GM19025 (cell line): ENCODE results near the gene RGS12.
"Not testable (repeated sequence)": the region's sequence is repeated elsewhere in the genome, so short reads cannot be mapped to it uniquely, and the experiment has no call there.

ENCODE experiments used
- ATAC-seq: cut with Tn5 transposase; IDR thresholded peaks from one replicate; pipeline ENCODE4 v1.9.1; 2021; ENCODE audit warnings: mild to moderate bottlenecking, low read depth, moderate library complexity; ENCODE audit not compliant: unreplicated experiment

Gene RGS12

GRCh38 chr4:3295837-3296624 lies 3.2 kb downstream of the RGS12 start:
- no peak for ATAC-seq

- no peak for ATAC-seq
Observed at GRCh38 chr4:3296651-3297050, 3.8 kb downstream of the RGS12 start.

- no peak for ATAC-seq
Observed at GRCh38 chr4:3297066-3297859, 4.4 kb downstream of the RGS12 start.

- ATAC-seq, result no peak
Observed at GRCh38 chr4:3299122-3299975, 6.5 kb downstream of the RGS12 start.

GRCh38 chr4:3299976-3300671 lies 7.3 kb downstream of the RGS12 start:
- ATAC-seq, result no peak

GRCh38 chr4:3300882-3301281 lies 8.1 kb downstream of the RGS12 start:
- not testable (repeated sequence) for ATAC-seq

- ATAC-seq, result no peak
Observed at GRCh38 chr4:3301450-3302172, 8.8 kb downstream of the RGS12 start.

- ATAC-seq, result no peak
Observed at GRCh38 chr4:3302173-3302785, 9.5 kb downstream of the RGS12 start.

- ATAC-seq, result no peak
Observed at GRCh38 chr4:3302786-3303564, 10.2 kb downstream of the RGS12 start.

- no peak for ATAC-seq
Observed at GRCh38 chr4:3303565-3303824, 10.7 kb downstream of the RGS12 start.

GRCh38 chr4:3303923-3304710 lies 11.3 kb downstream of the RGS12 start:
- no peak for ATAC-seq

- no peak for ATAC-seq
Observed at GRCh38 chr4:3304831-3305609, 12.2 kb downstream of the RGS12 start.

GRCh38 chr4:3305610-3306371 lies 13.0 kb downstream of the RGS12 start:
- no peak for ATAC-seq

- ATAC-seq, result no peak
Observed at GRCh38 chr4:3306450-3306849, 13.6 kb downstream of the RGS12 start.

- ATAC-seq, result no peak
Observed at GRCh38 chr4:3307060-3307459, 14.2 kb downstream of the RGS12 start.

GRCh38 chr4:3307486-3307885 lies 14.7 kb downstream of the RGS12 start:
- ATAC-seq, result no peak
